HepG2 (cell line): ENCODE measurements around the gene ZNF181. TPM values are rescaled to one million over a fixed set of nuclear protein-coding genes. Genes with fewer than 3 reads are reported as not detected.

Source experiments
- KLF12 ChIP-seq: sonication (generic); formaldehyde crosslinking; IDR thresholded peaks from 2 replicates; pipeline ENCODE4 v1.4.0; 2020; ENCODE audit warnings: missing genetic modification reagents, borderline replicate concordance
- MEIS2 ChIP-seq: sonication (generic); formaldehyde crosslinking; IDR thresholded peaks from 2 replicates; pipeline ENCODE4 v1.9.0; 2021; ENCODE audit warnings: mild to moderate bottlenecking, missing genetic modification reagents
- RELA ChIP-seq: sonication (generic); formaldehyde crosslinking; IDR thresholded peaks from 2 replicates; pipeline ENCODE4 v1.4.0; 2020; ENCODE audit warnings: missing genetic modification reagents
- TOPORS ChIP-seq: sonication (generic); formaldehyde crosslinking; IDR thresholded peaks from 2 replicates; pipeline ENCODE4 v1.8.0; 2023; ENCODE audit warnings: mild to moderate bottlenecking, missing genetic modification reagents
- ZNF253 ChIP-seq: sonication (generic); formaldehyde crosslinking; IDR thresholded peaks from 2 replicates; pipeline ENCODE4 v1.8.0; 2022; ENCODE audit warnings: mild to moderate bottlenecking, missing genetic modification reagents, borderline replicate concordance
- ZNF337 ChIP-seq: sonication (generic); formaldehyde crosslinking; IDR thresholded peaks from 2 replicates; pipeline ENCODE4 v1.5.1; 2020; ENCODE audit warnings: missing genetic modification reagents, low read depth, mild to moderate bottlenecking, borderline replicate concordance
- ZNF430 ChIP-seq: sonication (generic); formaldehyde crosslinking; IDR thresholded peaks from 2 replicates; pipeline ENCODE4 v1.9.0; 2021; ENCODE audit warnings: mild to moderate bottlenecking, missing genetic modification reagents
- ZNF781 ChIP-seq: sonication (generic); formaldehyde crosslinking; IDR thresholded peaks from 2 replicates; pipeline ENCODE4 v1.5.1; 2020; ENCODE audit warnings: borderline replicate concordance, mild to moderate bottlenecking, missing genetic modification reagents; ENCODE audit errors: not compliant biosample characterization
- polyA plus RNA-seq, 8 experiments: library from polyadenylated mRNA; depleted of rRNA in 3 of 8; stranded (reverse) in 7 of 8; unstranded in 1 of 8; fragments of >200 nt; fragmentation: Illumina TruSeq in 4 of 8; extraction: Trizol in 4 of 8; gene quantifications; 2 replicates each; pipeline versions ENCODE4 v1.2.1 to v1.2.3, GENCODE V29; 2011 to 2016; ENCODE audit warnings: low read depth in 4 of 8, missing spikeins in 1 of 8, mixed read lengths in 1 of 8; ENCODE audit not compliant: insufficient read depth in 1 of 8
- total RNA-seq, 5 experiments: library from RNA; depleted of rRNA; stranded (reverse); fragments of >200 nt; fragmentation: Illumina TruSeq; extraction: Trizol; gene quantifications; 2 replicates each; pipeline ENCODE4 v1.2.3, GENCODE V29; 2016; ENCODE audit warnings: low read depth in 1 of 5
- TF ChIP-seq, protein P1 (sequence below): sonication (generic); formaldehyde crosslinking; IDR thresholded peaks from 2 replicates; pipeline ENCODE4 v1.5.1; 2020; ENCODE audit warnings: missing genetic modification reagents, mild to moderate bottlenecking, borderline replicate concordance
- TF ChIP-seq, protein P2 (sequence below): sonication (generic); formaldehyde crosslinking; IDR thresholded peaks from 2 replicates; pipeline ENCODE4 v1.4.0; 2020; ENCODE audit warnings: mild to moderate bottlenecking, missing genetic modification reagents
- TF ChIP-seq, protein P3 (sequence below): sonication (generic); formaldehyde crosslinking; IDR thresholded peaks from 2 replicates; pipeline ENCODE4 v1.4.0; 2020; ENCODE audit warnings: missing genetic modification reagents
- TF ChIP-seq, protein P4 (sequence below): IDR thresholded peaks from 2 replicates; pipeline ENCODE4 v1.6.1; 2016; ENCODE audit warnings: control low read depth

Gene ZNF181
- total and polyA plus RNA-seq, 2 of the 13 experiments (the other 11 are each of a cell fraction or from before 2014, with no cell fraction given), result 10.6 to 15.5 TPM

DNA sequence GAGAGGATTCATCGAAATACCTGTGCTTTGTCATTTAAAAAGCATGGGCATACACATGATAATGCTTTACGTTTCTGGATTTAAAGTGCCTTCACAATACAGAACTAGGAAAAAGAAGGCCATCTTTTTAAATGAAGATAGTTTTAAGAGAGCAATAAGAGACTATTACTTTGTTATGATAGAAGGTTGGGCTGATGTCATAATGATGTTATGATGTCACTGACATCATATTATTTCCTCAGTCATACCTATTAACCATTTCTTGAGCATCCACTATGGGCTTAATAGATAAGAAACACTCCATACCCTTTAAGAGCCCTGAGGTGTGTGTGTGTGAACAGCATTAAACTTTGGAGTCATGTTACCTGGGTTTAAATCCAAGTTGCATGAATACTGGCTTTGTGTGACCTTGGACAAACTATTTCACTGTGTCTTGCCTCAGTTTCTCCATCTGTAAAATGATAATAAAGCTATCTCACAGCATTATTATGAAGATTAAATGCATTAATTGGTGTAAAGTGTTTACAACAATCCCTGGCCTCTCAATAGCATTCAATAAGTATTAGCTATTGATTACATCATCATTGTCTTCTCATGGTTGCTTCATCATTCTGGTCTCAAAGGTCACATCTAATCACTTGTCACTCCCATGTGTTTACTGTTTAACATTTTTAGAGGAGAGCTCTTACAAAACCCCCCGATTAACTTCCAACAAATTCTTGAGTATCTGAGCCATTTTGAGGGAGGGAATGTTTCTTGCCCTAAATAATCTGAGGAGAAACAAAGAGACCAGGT lies 11.1 kb downstream of the ZNF181 start (continued):
- TF ChIP-seq KLF12 (CRISPR knock-in tag) (no peak), ZNF253 (CRISPR knock-in tag) (no peak), ZNF430 (CRISPR knock-in tag) (no peak), ZNF337 (CRISPR knock-in tag) (no peak), TOPORS (CRISPR knock-in tag) (no peak), RELA (CRISPR knock-in tag) (no peak), ZNF781 (no peak), MEIS2 (CRISPR knock-in tag) (no peak)
- TF ChIP-seq, protein P1, sequence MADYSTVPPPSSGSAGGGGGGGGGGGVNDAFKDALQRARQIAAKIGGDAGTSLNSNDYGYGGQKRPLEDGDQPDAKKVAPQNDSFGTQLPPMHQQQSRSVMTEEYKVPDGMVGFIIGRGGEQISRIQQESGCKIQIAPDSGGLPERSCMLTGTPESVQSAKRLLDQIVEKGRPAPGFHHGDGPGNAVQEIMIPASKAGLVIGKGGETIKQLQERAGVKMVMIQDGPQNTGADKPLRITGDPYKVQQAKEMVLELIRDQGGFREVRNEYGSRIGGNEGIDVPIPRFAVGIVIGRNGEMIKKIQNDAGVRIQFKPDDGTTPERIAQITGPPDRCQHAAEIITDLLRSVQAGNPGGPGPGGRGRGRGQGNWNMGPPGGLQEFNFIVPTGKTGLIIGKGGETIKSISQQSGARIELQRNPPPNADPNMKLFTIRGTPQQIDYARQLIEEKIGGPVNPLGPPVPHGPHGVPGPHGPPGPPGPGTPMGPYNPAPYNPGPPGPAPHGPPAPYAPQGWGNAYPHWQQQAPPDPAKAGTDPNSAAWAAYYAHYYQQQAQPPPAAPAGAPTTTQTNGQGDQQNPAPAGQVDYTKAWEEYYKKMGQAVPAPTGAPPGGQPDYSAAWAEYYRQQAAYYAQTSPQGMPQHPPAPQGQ, result no peak
- TF ChIP-seq, protein P2, sequence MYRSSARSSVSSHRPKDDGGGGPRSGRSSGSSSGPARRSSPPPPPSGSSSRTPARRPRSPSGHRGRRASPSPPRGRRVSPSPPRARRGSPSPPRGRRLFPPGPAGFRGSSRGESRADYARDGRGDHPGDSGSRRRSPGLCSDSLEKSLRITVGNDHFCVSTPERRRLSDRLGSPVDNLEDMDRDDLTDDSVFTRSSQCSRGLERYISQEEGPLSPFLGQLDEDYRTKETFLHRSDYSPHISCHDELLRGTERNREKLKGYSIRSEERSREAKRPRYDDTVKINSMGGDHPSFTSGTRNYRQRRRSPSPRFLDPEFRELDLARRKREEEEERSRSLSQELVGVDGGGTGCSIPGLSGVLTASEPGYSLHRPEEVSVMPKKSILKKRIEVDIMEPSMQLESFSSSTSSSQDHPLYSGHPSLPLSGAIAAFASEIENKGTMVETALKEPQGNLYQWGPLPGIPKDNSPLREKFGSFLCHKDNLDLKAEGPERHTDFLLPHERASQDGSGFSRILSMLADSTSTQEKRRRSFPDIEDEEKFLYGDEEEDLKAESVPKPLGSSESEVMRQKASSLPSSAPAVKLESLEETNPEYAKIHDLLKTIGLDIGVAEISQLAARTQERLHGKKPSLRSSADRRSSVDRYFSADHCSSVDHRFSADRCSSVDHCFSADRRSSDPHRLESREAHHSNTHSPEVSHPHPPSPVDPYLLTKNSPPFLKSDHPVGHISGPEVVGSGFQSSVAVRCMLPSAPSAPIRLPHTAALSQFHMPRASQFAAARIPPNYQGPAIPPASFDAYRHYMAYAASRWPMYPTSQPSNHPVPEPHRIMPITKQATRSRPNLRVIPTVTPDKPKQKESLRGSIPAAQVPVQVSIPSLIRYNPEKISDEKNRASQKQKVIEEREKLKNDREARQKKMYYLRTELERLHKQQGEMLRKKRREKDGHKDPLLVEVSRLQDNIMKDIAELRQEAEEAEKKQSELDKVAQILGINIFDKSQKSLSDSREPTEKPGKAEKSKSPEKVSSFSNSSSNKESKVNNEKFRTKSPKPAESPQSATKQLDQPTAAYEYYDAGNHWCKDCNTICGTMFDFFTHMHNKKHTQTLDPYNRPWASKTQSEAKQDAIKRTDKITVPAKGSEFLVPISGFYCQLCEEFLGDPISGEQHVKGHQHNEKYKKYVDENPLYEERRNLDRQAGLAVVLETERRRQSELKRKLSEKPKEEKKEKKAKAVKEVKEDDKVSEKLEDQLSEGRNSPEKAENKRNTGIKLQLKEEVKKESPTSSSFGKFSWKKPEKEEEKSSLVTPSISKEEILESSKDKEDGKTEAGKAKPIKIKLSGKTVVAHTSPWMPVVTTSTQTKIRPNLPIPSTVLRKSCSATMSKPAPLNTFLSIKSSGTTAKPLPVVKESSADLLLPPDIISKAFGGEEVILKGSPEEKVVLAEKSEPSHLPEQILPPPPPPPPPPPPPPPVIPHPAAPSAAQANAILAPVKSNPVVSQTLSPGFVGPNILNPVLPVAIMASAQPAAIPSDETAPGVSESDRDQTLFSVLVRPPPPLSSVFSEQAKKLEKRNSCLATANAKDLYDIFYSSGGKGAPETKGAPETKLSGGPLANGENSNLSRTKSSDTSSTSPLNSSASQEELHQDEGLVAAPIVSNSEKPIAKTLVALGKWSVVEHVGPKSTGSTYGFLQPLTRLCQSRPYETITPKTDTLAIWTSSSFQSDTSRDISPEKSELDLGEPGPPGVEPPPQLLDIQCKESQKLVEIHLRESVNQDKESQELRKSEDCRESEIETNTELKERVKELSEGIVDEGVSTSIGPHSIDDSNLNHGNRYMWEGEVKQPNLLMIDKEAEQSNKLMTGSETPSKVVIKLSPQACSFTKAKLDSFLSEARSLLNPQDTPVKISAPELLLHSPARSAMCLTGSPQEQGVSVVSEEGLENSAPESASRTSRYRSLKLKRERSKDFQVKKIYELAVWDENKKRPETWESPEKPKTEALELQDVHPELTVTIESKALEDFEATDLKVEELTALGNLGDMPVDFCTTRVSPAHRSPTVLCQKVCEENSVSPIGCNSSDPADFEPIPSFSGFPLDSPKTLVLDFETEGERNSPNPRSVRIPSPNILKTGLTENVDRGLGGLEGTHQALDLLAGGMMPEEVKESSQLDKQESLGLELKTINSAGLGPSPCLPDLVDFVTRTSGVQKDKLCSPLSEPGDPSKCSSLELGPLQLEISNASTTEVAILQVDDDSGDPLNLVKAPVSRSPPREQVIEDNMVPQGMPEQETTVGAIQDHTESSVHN (CRISPR knock-in tag), result no peak
- TF ChIP-seq, protein P3, sequence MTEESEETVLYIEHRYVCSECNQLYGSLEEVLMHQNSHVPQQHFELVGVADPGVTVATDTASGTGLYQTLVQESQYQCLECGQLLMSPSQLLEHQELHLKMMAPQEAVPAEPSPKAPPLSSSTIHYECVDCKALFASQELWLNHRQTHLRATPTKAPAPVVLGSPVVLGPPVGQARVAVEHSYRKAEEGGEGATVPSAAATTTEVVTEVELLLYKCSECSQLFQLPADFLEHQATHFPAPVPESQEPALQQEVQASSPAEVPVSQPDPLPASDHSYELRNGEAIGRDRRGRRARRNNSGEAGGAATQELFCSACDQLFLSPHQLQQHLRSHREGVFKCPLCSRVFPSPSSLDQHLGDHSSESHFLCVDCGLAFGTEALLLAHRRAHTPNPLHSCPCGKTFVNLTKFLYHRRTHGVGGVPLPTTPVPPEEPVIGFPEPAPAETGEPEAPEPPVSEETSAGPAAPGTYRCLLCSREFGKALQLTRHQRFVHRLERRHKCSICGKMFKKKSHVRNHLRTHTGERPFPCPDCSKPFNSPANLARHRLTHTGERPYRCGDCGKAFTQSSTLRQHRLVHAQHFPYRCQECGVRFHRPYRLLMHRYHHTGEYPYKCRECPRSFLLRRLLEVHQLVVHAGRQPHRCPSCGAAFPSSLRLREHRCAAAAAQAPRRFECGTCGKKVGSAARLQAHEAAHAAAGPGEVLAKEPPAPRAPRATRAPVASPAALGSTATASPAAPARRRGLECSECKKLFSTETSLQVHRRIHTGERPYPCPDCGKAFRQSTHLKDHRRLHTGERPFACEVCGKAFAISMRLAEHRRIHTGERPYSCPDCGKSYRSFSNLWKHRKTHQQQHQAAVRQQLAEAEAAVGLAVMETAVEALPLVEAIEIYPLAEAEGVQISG, result no peak
- TF ChIP-seq, protein P4, sequence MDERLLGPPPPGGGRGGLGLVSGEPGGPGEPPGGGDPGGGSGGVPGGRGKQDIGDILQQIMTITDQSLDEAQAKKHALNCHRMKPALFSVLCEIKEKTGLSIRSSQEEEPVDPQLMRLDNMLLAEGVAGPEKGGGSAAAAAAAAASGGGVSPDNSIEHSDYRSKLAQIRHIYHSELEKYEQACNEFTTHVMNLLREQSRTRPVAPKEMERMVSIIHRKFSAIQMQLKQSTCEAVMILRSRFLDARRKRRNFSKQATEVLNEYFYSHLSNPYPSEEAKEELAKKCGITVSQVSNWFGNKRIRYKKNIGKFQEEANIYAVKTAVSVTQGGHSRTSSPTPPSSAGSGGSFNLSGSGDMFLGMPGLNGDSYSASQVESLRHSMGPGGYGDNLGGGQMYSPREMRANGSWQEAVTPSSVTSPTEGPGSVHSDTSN (CRISPR knock-in tag), result no peak
